Adrenal gland (tissue), 5 donors: ENCODE measurements around the gene NDUFAF8.

Source experiments
- CTCF ChIP-seq, 6 experiments: fragments of 450-650 bp in 4 of 6; fragments of 200-600 bp in 2 of 6; sonication (generic) in 1 of 6; IDR thresholded peaks; 1 replicate in 5 of 6; 2 replicates in 1 of 6; pipeline versions ENCODE4 v1.5.1 to v1.8.0; 2016 to 2021; ENCODE audit warnings: antibody characterized with exemption in 6 of 6, mild to moderate bottlenecking in 2 of 6, moderate library complexity in 1 of 6
- POLR2A ChIP-seq, 2 donors: fragments of 450-650 bp; IDR thresholded peaks; one replicate each; pipeline ENCODE4 v1.6.1; 2017; ENCODE audit warnings: antibody characterized with exemption in 2 of 2, mild to moderate bottlenecking in 2 of 2, moderate library complexity in 1 of 2
- donor health status: DM: no; HTN: no; CAD: no.

DNA sequence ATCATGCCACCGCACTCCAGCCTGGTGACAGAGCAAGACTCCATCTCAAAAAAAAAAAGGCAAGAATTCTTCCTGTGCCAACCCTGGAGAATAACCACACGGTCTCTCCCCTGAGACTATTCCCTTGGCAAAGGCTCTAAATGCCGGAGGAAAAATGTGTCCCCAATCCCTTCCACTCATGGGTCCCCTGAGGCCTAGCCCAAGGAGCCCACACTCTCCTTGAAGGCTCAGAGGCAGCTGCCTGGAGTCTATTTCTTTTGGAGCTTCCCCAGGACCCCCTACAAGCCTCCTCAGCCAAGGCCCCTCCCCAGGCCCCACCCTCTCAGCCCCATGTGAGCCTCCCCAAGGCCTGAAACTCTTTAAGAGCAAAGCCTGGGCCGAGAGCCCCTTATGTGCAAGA is 33.0 kb upstream of the NDUFAF8 start:
- TF ChIP-seq CTCF (IDR thresholded peaks at IDR 0.05) (no peak), POLR2A (IDR thresholded peaks at IDR 0.05) (no peak)
